Loucy (cell line): ENCODE data around the gene STOX2.
"Not testable (repeated sequence)": the region's sequence is repeated elsewhere in the genome, so short reads cannot be mapped to it uniquely, and the experiment has no call there.

Source experiments
- H2AFZ ChIP-seq: fragments of 200-600 bp; sonication (generic); 2 replicates; pipeline ENCODE4 v1.6.0; 2016; ENCODE audit warnings: antibody characterized with exemption, mild to moderate bottlenecking, low read length, moderate library complexity
- H3F3A ChIP-seq: fragments of 200-600 bp; 2 replicates; pipeline ENCODE4 v1.6.0; 2016; ENCODE audit warnings: antibody characterized with exemption, low read depth, mild to moderate bottlenecking
- H3K27me3 ChIP-seq: fragments of 200-600 bp; sonication (generic); 2 replicates; pipeline ENCODE4 v1.6.1; 2014; ENCODE audit warnings: low read length, mild to moderate bottlenecking; ENCODE audit not compliant: insufficient read depth, poor library complexity, severe bottlenecking
- H3K36me3 ChIP-seq: fragments of 200-600 bp; sonication (generic); 2 replicates; pipeline ENCODE4 v1.6.1; 2016; ENCODE audit warnings: low read length; ENCODE audit not compliant: insufficient read depth
- H3K4me1 ChIP-seq: fragments of 200-600 bp; sonication (generic); 2 replicates; pipeline ENCODE4 v1.5.1; 2014; ENCODE audit warnings: low read length, mild to moderate bottlenecking; ENCODE audit not compliant: insufficient read depth, poor library complexity, severe bottlenecking
- H3K4me2 ChIP-seq: fragments of 200-600 bp; sonication (generic); 2 replicates; pipeline ENCODE4 v1.6.0; 2014; ENCODE audit warnings: antibody characterized with exemption, low read length, low read depth, mild to moderate bottlenecking; ENCODE audit not compliant: poor library complexity, severe bottlenecking
- H3K4me3 ChIP-seq: fragments of 200-600 bp; sonication (generic); 2 replicates; pipeline ENCODE4 v1.5.1; 2014; ENCODE audit warnings: low read length, mild to moderate bottlenecking, mixed read lengths; ENCODE audit not compliant: poor library complexity, severe bottlenecking
- H3K79me2 ChIP-seq: fragments of 200-600 bp; sonication (generic); 2 replicates; pipeline ENCODE4 v1.6.1; 2014; ENCODE audit warnings: low read length; ENCODE audit not compliant: insufficient read depth
- H3K9ac ChIP-seq: fragments of 200-600 bp; sonication (generic); 2 replicates; pipeline ENCODE4 v1.6.0; 2014; ENCODE audit warnings: mild to moderate bottlenecking, low read depth, low read length, moderate library complexity; ENCODE audit not compliant: poor library complexity, severe bottlenecking
- H3K9me2 ChIP-seq: fragments of 200-600 bp; sonication (generic); replicated peaks from 2 replicates; pipeline ENCODE4 v1.6.1; 2016; ENCODE audit warnings: low read depth, low read length, mixed read lengths
- H3K9me3 ChIP-seq: fragments of 200-600 bp; sonication (generic); 2 replicates; pipeline ENCODE4 v1.6.1; 2014; ENCODE audit warnings: mild to moderate bottlenecking, antibody characterized with exemption, low read length, low read depth; ENCODE audit not compliant: insufficient read depth
- H4K20me1 ChIP-seq: fragments of 200-600 bp; sonication (generic); 2 replicates; pipeline ENCODE4 v1.6.0; 2014; ENCODE audit warnings: antibody characterized with exemption, low read length, mild to moderate bottlenecking; ENCODE audit not compliant: insufficient read depth, poor library complexity, severe bottlenecking
- EZH2phosphoT487 ChIP-seq: fragments of 200-600 bp; IDR thresholded peaks from 2 replicates; pipeline ENCODE4 v1.6.1; 2018; ENCODE audit warnings: antibody characterized with exemption, mild to moderate bottlenecking, moderate library complexity, borderline replicate concordance
- TF ChIP-seq, protein P1 (sequence below): fragments of 200-600 bp; sonication (generic); conservative IDR thresholded peaks from 2 replicates; pipeline ENCODE4 v1.5.1; 2014; ENCODE audit warnings: mild to moderate bottlenecking, antibody characterized with exemption, low read length

Gene STOX2

GRCh38 chr4:184046148-184046547 lies 141.0 kb downstream of the STOX2 start:
- Histone ChIP-seq H3K4me2 (no peak overlapping the region), H3K27me3 (no peaks in the 10 kb centered on the region), H3F3A (no peaks in the 10 kb centered on the region), H4K20me1 (no peaks in the 10 kb centered on the region), H3K36me3 (no peaks in the 10 kb centered on the region), H3K9ac (no peak overlapping the region), H3K79me2 (no peaks in the 10 kb centered on the region), H3K9me3 (peaks cover 5% of the 10 kb centered on the region; the same call in 1 of the 2 replicates), H3K4me1 (no peaks in the 10 kb centered on the region), H2AFZ (no peak overlapping the region), H3K4me3 (no peak overlapping the region), H3K9me2 (no peaks in the 10 kb centered on the region)
- TF ChIP-seq, protein P1, sequence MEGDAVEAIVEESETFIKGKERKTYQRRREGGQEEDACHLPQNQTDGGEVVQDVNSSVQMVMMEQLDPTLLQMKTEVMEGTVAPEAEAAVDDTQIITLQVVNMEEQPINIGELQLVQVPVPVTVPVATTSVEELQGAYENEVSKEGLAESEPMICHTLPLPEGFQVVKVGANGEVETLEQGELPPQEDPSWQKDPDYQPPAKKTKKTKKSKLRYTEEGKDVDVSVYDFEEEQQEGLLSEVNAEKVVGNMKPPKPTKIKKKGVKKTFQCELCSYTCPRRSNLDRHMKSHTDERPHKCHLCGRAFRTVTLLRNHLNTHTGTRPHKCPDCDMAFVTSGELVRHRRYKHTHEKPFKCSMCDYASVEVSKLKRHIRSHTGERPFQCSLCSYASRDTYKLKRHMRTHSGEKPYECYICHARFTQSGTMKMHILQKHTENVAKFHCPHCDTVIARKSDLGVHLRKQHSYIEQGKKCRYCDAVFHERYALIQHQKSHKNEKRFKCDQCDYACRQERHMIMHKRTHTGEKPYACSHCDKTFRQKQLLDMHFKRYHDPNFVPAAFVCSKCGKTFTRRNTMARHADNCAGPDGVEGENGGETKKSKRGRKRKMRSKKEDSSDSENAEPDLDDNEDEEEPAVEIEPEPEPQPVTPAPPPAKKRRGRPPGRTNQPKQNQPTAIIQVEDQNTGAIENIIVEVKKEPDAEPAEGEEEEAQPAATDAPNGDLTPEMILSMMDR, result no peak
- TF ChIP-seq EZH2phosphoT487, result no peak

- H3K9ac ChIP-seq, H3K4me3 ChIP-seq, H3K4me2 ChIP-seq, H3K79me2 ChIP-seq, H3F3A ChIP-seq, H4K20me1 ChIP-seq, H3K27me3 ChIP-seq, H3K36me3 ChIP-seq, H2AFZ ChIP-seq, H3K9me2 ChIP-seq, H3K9me3 ChIP-seq, H3K4me1 ChIP-seq: not testable (repeated sequence)
Measured at GRCh38 chr4:184051262-184051661, 146.2 kb downstream of the STOX2 start.

DNA sequence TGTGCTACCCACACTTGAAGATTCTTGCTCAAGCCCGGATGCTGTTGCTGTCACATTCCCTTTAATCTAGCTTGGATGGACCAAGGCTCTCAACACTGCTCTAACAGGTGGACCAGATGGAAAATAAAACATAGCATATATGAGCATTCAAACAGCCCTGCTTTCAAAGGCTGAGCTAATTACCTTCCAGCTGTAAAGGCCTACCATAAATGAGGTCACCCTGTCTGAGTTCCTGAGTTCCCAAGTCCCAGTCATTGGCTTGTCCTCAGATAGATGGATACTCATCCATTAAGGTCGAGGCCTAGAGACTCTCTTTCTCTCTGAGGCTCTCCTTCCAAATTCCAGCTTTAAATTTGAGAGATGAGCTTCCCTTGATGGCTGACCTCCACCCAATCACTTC lies 147.5 kb downstream of the STOX2 start:
- Histone ChIP-seq H2AFZ (no peak overlapping the region), H3K4me2 (no peak overlapping the region), H3K4me1 (no peaks in the 10 kb centered on the region), H3K27me3 (no peaks in the 10 kb centered on the region), H3K36me3 (no peaks in the 10 kb centered on the region), H3K79me2 (no peaks in the 10 kb centered on the region), H3K4me3 (no peak overlapping the region), H3F3A (no peaks in the 10 kb centered on the region), H3K9me3 (0 out of 2 replicates have a peak, but pooled peaks cover 5% of the 10 kb centered on the region), H3K9ac (no peak overlapping the region), H4K20me1 (no peaks in the 10 kb centered on the region), H3K9me2 (no peaks in the 10 kb centered on the region)
- TF ChIP-seq, protein P1, result no peak
- no peak for TF ChIP-seq EZH2phosphoT487

DNA sequence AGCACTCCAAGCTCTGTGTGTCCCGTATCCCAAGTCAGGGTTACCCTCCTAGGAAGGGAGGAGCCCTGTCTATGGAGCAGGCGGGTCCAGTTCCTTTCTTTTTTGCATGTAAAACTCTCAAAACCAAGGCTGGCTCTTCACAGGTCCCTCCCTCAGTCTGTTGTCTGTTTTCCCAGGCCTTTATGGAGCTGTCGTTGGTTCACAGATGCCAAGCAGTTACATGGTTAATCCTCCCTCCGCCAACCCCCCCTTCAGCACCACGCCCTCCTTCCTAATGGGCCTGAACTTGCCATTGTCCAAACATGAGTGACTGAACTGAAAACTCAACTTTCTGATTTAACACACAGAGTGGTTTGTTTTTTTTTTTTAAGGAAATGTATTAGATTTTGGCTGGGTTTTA lies 148.3 kb downstream of the STOX2 start:
- H3F3A ChIP-seq, result no peaks in the 10 kb centered on the region
- no peak overlapping the region for H2AFZ ChIP-seq
- no peak for TF ChIP-seq EZH2phosphoT487
- TF ChIP-seq, protein P1, result no peak
- no peak overlapping the region for H3K9ac ChIP-seq
- 0 out of 2 replicates have a peak, but pooled peaks cover 5% of the 10 kb centered on the region for H3K9me3 ChIP-seq
- no peaks in the 10 kb centered on the region for H3K4me1 ChIP-seq
- H3K79me2 ChIP-seq, result no peaks in the 10 kb centered on the region
- no peak overlapping the region for H3K4me3 ChIP-seq
- no peaks in the 10 kb centered on the region for H3K9me2 ChIP-seq
- no peaks in the 10 kb centered on the region for H3K36me3 ChIP-seq
- H3K4me2 ChIP-seq, result no peak overlapping the region
- H4K20me1 ChIP-seq, result no peaks in the 10 kb centered on the region
- H3K27me3 ChIP-seq, result no peaks in the 10 kb centered on the region
